Kidney glomerular epithelial cell (primary cell): ENCODE data around the gene SLCO3A1.

Experiments used
- DNase-seq: peaks from one replicate; lab custom pipeline; 2025; lab: John Stamatoyannopoulos, UW

SLCO3A1 gene

DNA sequence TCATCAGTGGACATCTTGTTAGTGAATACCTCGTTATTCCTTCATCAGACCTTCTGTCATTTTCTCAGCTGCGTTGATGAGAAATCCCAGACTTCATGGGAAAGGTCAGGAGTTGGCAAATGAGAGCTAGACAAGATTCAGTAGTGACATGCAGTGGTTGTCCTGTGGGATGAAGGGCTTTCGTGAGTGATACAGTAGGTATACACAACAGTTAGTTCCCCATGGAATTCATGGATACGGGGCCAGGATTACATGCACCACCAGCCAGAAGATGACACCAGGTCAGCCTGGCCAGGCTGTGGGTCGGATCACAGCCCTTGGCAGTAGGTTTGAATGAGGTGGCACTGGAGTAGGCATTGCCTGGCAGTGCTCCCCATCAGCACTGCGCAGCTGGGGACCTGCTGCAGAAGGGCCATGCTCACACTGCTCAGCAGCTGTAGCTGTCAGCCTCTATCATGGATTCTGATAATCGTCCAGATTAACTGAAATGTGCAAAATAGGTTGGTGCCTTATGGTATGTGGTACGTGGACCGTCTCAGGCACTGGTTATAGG is 150.1 kb downstream of the SLCO3A1 start:
- DNase-seq, result no peak

DNA sequence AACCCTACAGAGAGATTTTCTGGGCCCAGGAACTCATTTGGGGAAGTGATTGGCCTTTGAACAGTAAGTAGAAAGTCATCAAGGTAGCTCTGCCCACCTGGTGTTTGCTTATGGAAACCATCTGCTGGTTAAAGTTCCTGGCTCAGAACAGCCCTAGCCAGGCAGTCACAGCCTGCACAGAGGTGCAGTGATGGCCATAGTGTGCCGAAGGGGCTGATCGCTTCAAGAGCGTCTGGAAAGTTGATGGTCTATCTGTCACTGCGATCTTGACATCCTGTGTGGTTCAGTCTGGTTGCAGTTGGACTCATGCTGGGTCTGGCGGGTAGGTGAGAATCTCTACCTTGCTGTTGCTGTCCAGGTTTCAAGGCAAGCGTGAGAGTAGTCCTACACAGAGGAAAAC is 151.6 kb downstream of the SLCO3A1 start:
- no peak for DNase-seq

GRCh38 chr15:92006186-92007028 is 152.9 kb downstream of the SLCO3A1 start:
- no peak for DNase-seq

DNA sequence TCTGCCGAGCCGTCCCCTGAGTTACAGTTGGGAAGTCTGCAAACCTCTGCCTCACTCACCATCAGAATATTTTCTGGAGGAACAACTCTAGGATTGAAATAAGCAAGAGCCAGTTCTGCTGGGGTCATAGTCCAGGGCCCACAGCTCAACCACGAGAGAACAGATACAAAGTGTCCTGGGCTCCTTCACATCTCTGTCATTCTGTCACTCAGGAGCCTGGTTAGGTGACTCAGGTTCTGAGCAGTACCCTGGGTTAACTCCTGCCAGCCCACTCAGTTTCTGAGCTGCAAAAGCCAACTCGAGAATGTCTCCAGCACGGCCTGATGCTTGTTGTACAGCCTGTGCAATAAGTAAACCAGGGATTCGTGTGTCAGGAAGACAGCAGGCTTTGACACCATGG is 155.7 kb downstream of the SLCO3A1 start:
- no peak for DNase-seq

GRCh38 chr15:92011611-92012367 is 158.3 kb downstream of the SLCO3A1 start:
- peak; percentile 18 for DNase-seq

DNA sequence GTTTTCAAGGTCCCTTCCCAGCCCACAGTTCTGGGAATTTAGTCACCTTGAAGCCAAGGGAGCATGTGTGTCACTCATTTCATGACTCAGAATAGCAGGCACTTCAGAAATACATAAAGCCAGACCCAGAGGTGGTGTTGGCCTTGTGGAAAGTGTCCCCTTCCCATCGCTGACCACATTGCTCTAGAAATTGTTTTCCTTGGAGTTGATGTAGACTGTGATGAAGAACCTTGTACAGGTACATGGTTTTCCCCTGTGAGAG is 158.8 kb downstream of the SLCO3A1 start:
- no peak for DNase-seq

- no peak for DNase-seq
These were observed 159.4 kb downstream of the SLCO3A1 start for GRCh38 chr15:92012881-92013280.

DNA sequence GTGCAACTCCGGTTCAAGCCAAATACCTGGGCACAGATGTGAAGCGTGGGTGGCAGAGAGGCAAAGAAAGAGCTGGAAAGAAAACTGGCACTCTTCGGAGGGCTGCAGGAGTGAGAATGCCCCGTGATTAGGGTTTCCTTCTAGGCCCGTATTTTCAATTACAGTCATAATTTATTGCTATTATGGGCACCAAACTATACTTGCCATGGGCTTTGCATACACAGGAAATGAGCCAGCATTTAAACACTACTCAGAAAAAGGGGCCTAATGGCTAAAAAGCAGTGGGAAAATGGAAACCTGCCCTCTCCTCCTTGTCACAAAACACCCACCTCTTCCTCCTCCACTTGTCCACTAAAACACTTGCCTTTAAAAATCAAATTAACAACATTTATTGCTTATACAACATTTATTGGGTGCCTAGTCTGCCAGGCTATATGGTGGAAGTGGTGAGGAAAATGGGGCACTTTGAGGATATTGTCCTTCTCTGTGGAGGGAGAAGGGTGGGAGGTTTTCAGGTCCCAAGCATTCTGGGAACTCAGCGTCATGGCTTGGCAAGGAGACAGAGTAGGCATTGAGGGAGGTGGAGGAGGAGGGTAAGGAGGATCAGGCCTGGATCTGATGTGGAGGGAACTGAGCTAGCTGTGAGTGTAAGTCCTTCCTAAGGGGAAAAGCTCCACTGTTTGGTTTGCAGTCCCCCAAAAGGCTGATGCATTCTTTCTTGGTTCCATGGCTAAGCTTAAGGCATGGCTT is 160.9 kb downstream of the SLCO3A1 start:
- no peak for DNase-seq

- DNase-seq, result no peak
These were observed 164.5 kb downstream of the SLCO3A1 start for GRCh38 chr15:92017882-92018534.

GRCh38 chr15:92018535-92019239 is 165.2 kb downstream of the SLCO3A1 start:
- DNase-seq, result no peak

DNA sequence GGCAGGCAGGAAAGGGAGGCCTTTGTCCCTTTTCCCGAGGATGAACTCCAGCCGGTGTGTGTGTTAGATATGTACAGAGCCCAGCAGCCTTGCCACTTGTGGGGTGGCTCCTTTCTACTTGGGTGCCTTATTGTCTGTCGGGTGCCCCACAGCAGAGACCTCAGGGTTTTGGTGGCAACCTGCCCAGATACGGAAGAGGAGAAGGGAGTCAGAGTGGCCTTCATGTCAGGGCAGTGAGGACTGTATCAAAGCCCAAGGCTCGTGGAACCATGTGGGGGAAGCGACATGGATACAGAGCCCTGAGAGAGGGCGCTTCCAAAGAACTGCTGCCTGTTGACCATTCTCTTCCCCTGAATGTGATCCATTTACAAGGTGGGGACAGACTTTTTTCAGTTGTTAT is 166.2 kb downstream of the SLCO3A1 start:
- DNase-seq, result no peak

GRCh38 chr15:92020207-92020606 is 166.7 kb downstream of the SLCO3A1 start:
- DNase-seq, result no peak

- peak; percentile 33 for DNase-seq
These were observed 167.3 kb downstream of the SLCO3A1 start for GRCh38 chr15:92020804-92021203.

DNA sequence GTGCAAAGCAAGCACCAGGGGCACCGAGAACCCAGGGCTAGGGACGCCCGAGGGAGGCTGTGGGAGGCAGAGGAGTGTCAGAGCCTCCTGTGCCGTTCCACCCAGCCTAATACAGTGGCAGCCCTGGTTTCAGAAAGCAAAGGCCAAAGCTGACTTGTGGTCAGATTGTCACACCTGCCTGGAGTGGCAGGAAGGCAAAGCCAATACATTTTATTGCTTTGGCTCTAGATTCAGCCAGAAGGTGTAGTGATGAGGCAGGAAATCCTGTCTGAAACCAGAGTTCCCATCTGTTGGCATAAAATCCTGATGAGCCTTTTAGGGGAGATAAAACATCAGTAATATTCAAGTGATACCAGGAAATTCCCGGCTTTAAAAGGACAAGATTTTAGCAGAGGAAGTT is 168.3 kb downstream of the SLCO3A1 start:
- no peak for DNase-seq

- DNase-seq, result no peak
These were observed 170.5 kb downstream of the SLCO3A1 start for GRCh38 chr15:92023965-92024364.

- no peak for DNase-seq
These were observed 172.3 kb downstream of the SLCO3A1 start for GRCh38 chr15:92025706-92026270.

DNA sequence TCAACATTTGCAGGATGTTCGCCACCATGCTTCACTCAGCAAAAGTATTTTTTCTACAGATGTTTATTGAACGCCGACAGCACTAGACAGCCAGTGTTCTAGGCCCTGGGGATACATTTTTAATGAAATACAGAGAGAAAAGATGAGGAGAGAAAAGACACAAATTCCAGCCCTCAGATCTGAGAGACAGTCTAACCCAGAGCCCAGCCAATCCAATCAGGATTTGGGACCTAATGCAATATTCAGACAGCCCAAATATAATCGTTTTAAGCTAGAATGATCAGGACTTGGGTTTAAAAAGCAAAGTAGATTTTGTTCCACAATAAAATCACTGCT is 174.8 kb downstream of the SLCO3A1 start:
- no peak for DNase-seq

- no peak for DNase-seq
These were observed 176.3 kb downstream of the SLCO3A1 start for GRCh38 chr15:92029767-92030166.

DNA sequence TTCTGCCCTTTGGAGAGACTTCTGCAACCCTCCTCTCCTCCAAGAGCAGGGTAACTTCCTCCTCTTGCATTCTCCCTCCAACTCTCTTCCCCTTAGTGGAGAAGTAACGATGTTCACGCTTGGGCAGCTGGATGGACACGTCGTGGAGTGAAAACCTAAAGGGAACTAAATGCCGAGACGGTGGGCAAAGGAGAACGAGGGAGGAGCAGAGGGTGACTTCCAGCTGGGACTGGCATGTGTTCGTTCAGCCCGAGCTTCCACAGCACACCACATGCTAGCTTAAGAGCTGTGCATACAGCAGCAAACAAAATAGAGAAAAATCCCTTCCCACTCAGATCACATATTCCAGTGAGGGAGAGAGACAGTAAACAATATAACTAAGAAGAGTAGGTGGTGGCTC is 179.8 kb downstream of the SLCO3A1 start:
- no peak for DNase-seq

DNA sequence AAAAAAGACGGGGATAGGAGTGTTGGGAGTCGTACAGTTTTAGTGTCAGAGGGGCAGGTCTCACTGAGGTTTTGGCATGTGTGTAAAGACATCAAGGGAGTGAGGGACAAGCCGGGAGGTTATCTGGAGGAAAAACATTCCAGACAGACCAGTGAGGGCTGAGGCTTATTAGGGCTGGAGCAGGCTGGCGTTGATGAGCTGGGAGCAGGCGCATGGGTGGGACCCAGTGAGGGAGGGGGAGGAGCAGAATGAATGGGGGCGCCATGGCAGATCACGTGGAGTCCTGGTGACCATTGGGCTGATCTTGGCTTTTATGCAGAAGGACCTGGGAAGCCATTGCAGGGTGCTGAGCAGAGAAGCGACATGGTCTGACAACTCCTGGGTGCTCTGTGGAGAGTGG is 180.2 kb downstream of the SLCO3A1 start:
- no peak for DNase-seq

DNA sequence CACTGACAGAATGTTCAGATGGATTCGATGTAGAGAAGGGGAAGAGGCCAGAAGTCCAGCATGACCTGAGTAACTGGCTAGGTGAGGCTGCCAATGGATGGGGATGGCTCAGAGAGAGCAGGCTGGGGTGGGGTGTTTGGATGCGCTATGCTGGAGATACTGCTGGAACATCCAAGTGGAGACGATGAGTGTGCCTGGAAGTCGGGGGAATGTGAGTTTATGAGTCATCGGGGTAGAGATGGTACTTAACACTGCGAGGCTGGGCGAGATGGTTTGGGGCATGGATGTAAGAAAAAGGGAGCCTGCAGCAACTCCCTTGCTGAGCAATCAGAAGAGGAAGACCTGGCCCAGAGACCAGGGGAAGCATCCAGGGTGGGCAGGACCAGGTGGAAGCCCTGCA is 180.7 kb downstream of the SLCO3A1 start:
- DNase-seq, result no peak
